B cell (primary cell): ENCODE data around the gene WFDC8. TPM values are rescaled to one million over a fixed set of nuclear protein-coding genes. Genes with fewer than 3 reads are reported as not detected.

Experiments used
- ATAC-seq: fragments of 200-7000 bp; cut with Tn5 transposase; one replicate; pipeline ENCODE4 v1.10.0; 2021; ENCODE audit warnings: low read depth, mild to moderate bottlenecking, moderate number of reproducible peaks, moderate library complexity
- CTCF ChIA-PET: fragments of 350-600 bp; sonication (Branson Sonifier 250); formaldehyde crosslinking; loops from one replicate; lab custom pipeline; 2021; ENCODE audit warnings: antibody characterized with exemption, inconsistent platforms; lab: Charles Lee
- POLR2A ChIA-PET: fragments of 350-600 bp; sonication (Branson Sonifier 250); formaldehyde crosslinking; loops from one replicate; lab custom pipeline; 2021; ENCODE audit warnings: antibody characterized with exemption; lab: Charles Lee
- DNase-seq: peaks from one replicate; pipeline ENCODE4 v3.0.0; 2013
- H2AFZ ChIP-seq: 2 replicates; pipeline ENCODE4 v1.6.1; 2012; ENCODE audit warnings: mild to moderate bottlenecking, low read depth, low read length; ENCODE audit not compliant: insufficient read depth, poor library complexity, severe bottlenecking
- H3K27ac ChIP-seq, 2 donors: 1 replicate in 1 of 2; 2 replicates in 1 of 2; pipeline ENCODE4 v1.5.1; 2012 to 2013; ENCODE audit warnings: low read length in 2 of 2, mild to moderate bottlenecking in 2 of 2, moderate library complexity in 1 of 2
- H3K27me3 ChIP-seq, 4 experiments: fragments of 200-600 bp in 1 of 4; sonication (generic) in 1 of 4; replicated peaks in 1 of 4; 1 replicate in 2 of 4; 2 replicates in 2 of 4; pipeline versions ENCODE4 v1.6.1 to v1.7.0; 2013 to 2016; ENCODE audit warnings: low read length in 3 of 4, mild to moderate bottlenecking in 2 of 4, mixed read lengths in 1 of 4, moderate library complexity in 1 of 4; ENCODE audit not compliant: insufficient read depth in 4 of 4, control insufficient read depth in 3 of 4; ENCODE audit errors: control extremely low read depth in 1 of 4
- H3K36me3 ChIP-seq, 2 experiments: replicated peaks in 1 of 2; 1 replicate in 1 of 2; 2 replicates in 1 of 2; pipeline versions ENCODE4 v1.6.1 to v1.7.1; 2013; ENCODE audit warnings: low read length in 1 of 2; ENCODE audit not compliant: insufficient read depth in 2 of 2, control insufficient read depth in 1 of 2; ENCODE audit errors: control extremely low read depth in 1 of 2, extremely low read depth in 1 of 2
- H3K4me1 ChIP-seq, 2 donors: fragments of 200-600 bp in 1 of 2; sonication (generic) in 1 of 2; 1 replicate in 1 of 2; 2 replicates in 1 of 2; pipeline versions ENCODE4 v1.5.1 to v1.6.1; 2013 to 2017; ENCODE audit warnings: low read length in 2 of 2; ENCODE audit not compliant: control insufficient read depth in 2 of 2, insufficient read depth in 2 of 2
- H3K4me2 ChIP-seq: replicated peaks from 2 replicates; pipeline ENCODE3; 2012; ENCODE audit warnings: mild to moderate bottlenecking, low read depth, low read length; ENCODE audit not compliant: poor library complexity, severe bottlenecking
- H3K4me3 ChIP-seq, 5 experiments: fragments of 200-600 bp in 1 of 5; sonication (generic) in 1 of 5; 1 replicate in 3 of 5; 2 replicates in 2 of 5; pipeline versions ENCODE4 v1.5.1 to v1.7.0; 2011 to 2016; ENCODE audit warnings: low read length in 4 of 5, mild to moderate bottlenecking in 4 of 5, low read depth in 2 of 5, control low read depth in 1 of 5, moderate library complexity in 1 of 5; ENCODE audit not compliant: insufficient read depth in 1 of 5; ENCODE audit errors: control extremely low read depth in 1 of 5, extremely low read depth in 1 of 5
- H3K79me2 ChIP-seq: fragments of 200-600 bp; sonication (generic); one replicate; pipeline ENCODE4 v1.6.0; 2016; ENCODE audit warnings: low read length; ENCODE audit not compliant: control insufficient read depth, insufficient read depth
- H3K9ac ChIP-seq: fragments of 200-600 bp; sonication (generic); 2 replicates; pipeline ENCODE4 v1.6.1; 2017; ENCODE audit warnings: mild to moderate bottlenecking, low read length, moderate library complexity
- H3K9me3 ChIP-seq, 3 donors: one replicate each; pipeline versions ENCODE4 v1.6.1 to v1.7.1; 2013; ENCODE audit warnings: low read length in 2 of 3; ENCODE audit not compliant: control insufficient read depth in 2 of 3, insufficient read depth in 1 of 3; ENCODE audit errors: control extremely low read depth in 1 of 3
- H4K20me1 ChIP-seq: 2 replicates; pipeline ENCODE4 v1.6.0; 2012; ENCODE audit warnings: mild to moderate bottlenecking, low read length; ENCODE audit not compliant: insufficient read depth, control insufficient read depth, poor library complexity, severe bottlenecking
- H3K27ac Mint-ChIP-seq: one replicate; pipeline ENCODE4 v1.8.0; 2021; ENCODE audit warnings: mixed read lengths
- H3K27me3 Mint-ChIP-seq: one replicate; pipeline ENCODE4 v1.8.0; 2021; ENCODE audit warnings: mixed read lengths
- H3K4me1 Mint-ChIP-seq: one replicate; pipeline ENCODE4 v1.8.0; 2021; ENCODE audit warnings: mixed read lengths
- H3K4me3 Mint-ChIP-seq: one replicate; pipeline ENCODE4 v1.8.0; 2021; ENCODE audit warnings: mixed read lengths
- H3K9me3 Mint-ChIP-seq: one replicate; pipeline ENCODE4 v1.8.0; 2022; ENCODE audit warnings: mixed read lengths; ENCODE audit not compliant: insufficient read depth
- EZH2 ChIP-seq: IDR thresholded peaks from 2 replicates; pipeline ENCODE4 v1.6.1; 2012; ENCODE audit warnings: borderline replicate concordance, low read depth, mild to moderate bottlenecking, moderate library complexity, low read length; ENCODE audit not compliant: insufficient read depth, poor library complexity, severe bottlenecking
- WGBS: methylation state at CpG from one replicate; pipeline ENCODE4 v1.1.5; 2013; ENCODE audit warnings: missing lambda C conversion rate; ENCODE audit not compliant: insufficient coverage; 5-methylcytosine and 5-hydroxymethylcytosine counted together
- intact Hi-C: fragments of 100-400 bp; cut with micrococcal nuclease; formaldehyde crosslinking; loops from one replicate; pipeline ENCODE4 v1.10.0; 2022
- polyA plus RNA-seq: library from polyadenylated mRNA; depleted of rRNA; stranded (reverse); fragments of >200 nt; gene quantifications from 2 replicates; pipeline ENCODE4 v1.2.3, GENCODE V29; 2012
- total RNA-seq, 2 donors: library from RNA; stranded (reverse); fragments of 120-200 nt in 1 of 2; gene quantifications; 1 replicate in 1 of 2; 2 replicates in 1 of 2; pipeline versions ENCODE4 v1.2.3 to v1.2.4, GENCODE V29; 2013 to 2022
- TF ChIP-seq, protein P1 (sequence below): fragments of 200-600 bp; IDR thresholded peaks from one replicate; pipeline ENCODE4 v1.8.0; 2022; ENCODE audit warnings: antibody characterized with exemption, mild to moderate bottlenecking

The WFDC8 gene
- total and polyA plus RNA-seq, 2 donors (not counting 1 experiment from before 2014, with no cell fraction given): not detected

DNA sequence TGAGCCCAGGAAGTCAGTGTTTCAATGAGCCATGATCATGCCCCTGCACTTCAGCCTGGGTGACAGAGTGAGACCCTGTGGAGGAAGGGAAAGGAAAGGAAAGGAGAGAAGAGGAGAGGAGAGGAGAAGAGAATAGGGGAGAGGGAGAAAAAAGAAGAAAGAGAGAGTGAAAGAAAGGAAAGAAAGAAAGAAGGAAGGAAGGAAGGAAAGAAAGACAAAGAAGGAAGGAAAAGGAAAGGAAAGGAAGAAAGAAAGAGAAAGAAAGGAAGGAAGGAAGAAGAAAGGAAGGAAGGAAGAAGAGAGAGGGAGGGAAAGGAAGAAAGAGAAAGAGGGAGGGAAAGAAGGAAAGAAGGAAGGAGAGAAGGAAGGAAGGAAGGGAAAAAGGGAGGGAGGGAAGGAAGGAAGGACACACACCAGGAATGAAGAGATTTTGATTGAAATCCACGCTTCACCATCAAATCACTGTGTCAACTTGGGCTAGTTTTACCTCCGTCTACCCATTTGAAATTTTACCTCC, 14.3 kb downstream of the WFDC8 start:
- ATAC-seq (no peak), DNase-seq (no peak)
- Histone ChIP-seq H3K4me2 (no peak overlapping the region), H3K36me3 (no peaks in the 10 kb centered on the region), H3K79me2 (no peaks in the 10 kb centered on the region), H4K20me1 (no peaks in the 10 kb centered on the region), H3K27ac (no peak overlapping the region), H3K27me3 (peaks cover 0 to 13% (median 3%) of the 10 kb centered on the region in 4 experiments), H3K9me3 (no peaks in the 10 kb centered on the region), H3K9ac (no peak overlapping the region), H3K4me1 (no peaks in the 10 kb centered on the region), H3K4me3 (no peak overlapping the region), H2AFZ (no peak overlapping the region)
- WGBS: no CpG with 5 or more reads among the region's 2 CpGs
- CTCF ChIA-PET: no interaction called here
- H3K4me1 Mint-ChIP-seq: no peaks in the 10 kb centered on the region
- H3K4me3 Mint-ChIP-seq: no peak overlapping the region
- H3K27me3 Mint-ChIP-seq: peaks cover 36% of the 10 kb centered on the region
- POLR2A ChIA-PET: no interaction called here
- TF ChIP-seq, protein P1, sequence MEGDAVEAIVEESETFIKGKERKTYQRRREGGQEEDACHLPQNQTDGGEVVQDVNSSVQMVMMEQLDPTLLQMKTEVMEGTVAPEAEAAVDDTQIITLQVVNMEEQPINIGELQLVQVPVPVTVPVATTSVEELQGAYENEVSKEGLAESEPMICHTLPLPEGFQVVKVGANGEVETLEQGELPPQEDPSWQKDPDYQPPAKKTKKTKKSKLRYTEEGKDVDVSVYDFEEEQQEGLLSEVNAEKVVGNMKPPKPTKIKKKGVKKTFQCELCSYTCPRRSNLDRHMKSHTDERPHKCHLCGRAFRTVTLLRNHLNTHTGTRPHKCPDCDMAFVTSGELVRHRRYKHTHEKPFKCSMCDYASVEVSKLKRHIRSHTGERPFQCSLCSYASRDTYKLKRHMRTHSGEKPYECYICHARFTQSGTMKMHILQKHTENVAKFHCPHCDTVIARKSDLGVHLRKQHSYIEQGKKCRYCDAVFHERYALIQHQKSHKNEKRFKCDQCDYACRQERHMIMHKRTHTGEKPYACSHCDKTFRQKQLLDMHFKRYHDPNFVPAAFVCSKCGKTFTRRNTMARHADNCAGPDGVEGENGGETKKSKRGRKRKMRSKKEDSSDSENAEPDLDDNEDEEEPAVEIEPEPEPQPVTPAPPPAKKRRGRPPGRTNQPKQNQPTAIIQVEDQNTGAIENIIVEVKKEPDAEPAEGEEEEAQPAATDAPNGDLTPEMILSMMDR: no peak
- no peak for TF ChIP-seq EZH2
- H3K9me3 Mint-ChIP-seq: no peaks in the 10 kb centered on the region
- intact Hi-C loops: no loop called here
- H3K27ac Mint-ChIP-seq: no peak overlapping the region

GRCh38 chr20:45555198-45555597, 23.9 kb downstream of the WFDC8 start:
- Histone ChIP-seq H4K20me1 (no peaks in the 10 kb centered on the region), H3K4me3 (no peak overlapping the region), H3K36me3 (no peaks in the 10 kb centered on the region), H3K27me3 (peaks cover 0 to 4% (median 0%) of the 10 kb centered on the region in 4 experiments), H3K4me1 (no peaks in the 10 kb centered on the region), H2AFZ (no peak overlapping the region), H3K9ac (no peak overlapping the region), H3K4me2 (no peak overlapping the region), H3K79me2 (no peaks in the 10 kb centered on the region), H3K9me3 (peaks cover 0 to 3% (median 1%) of the 10 kb centered on the region in 3 donors), H3K27ac (no peak overlapping the region)
- DNase-seq (no peak), ATAC-seq (no peak)
- Mint-ChIP-seq H3K4me1 (no peaks in the 10 kb centered on the region), H3K9me3 (peaks cover 3% of the 10 kb centered on the region), H3K4me3 (no peak overlapping the region), H3K27ac (no peak overlapping the region), H3K27me3 (peaks cover 42% of the 10 kb centered on the region)
- POLR2A ChIA-PET: no interaction called here
- WGBS: 86% methylated on average over 1 of the region's 1 CpG
- CTCF ChIA-PET: no interaction called here
- intact Hi-C loops: no loop called here
- TF ChIP-seq EZH2: no peak
- TF ChIP-seq, protein P1: no peak
